Brain microvascular endothelial cell (primary cell): ENCODE data around the gene HIVEP3.

ENCODE experiments used
- DNase-seq: peaks from one replicate; pipeline ENCODE4 v3.0.0-alpha.2; 2020
- H3K27ac ChIP-seq: fragments of 250-450 bp; sonication (Bioruptor Pico); 2 replicates; pipeline ENCODE4 v1.5.1; 2020; ENCODE audit warnings: mild to moderate bottlenecking, moderate library complexity
- H3K27me3 ChIP-seq: fragments of 250-450 bp; sonication (Bioruptor Pico); replicated peaks from 2 replicates; pipeline ENCODE4 v1.5.1; 2020; ENCODE audit warnings: mild to moderate bottlenecking
- H3K36me3 ChIP-seq: fragments of 250-450 bp; sonication (Bioruptor Pico); replicated peaks from 2 replicates; pipeline ENCODE4 v1.5.1; 2020; ENCODE audit warnings: mild to moderate bottlenecking
- H3K4me3 ChIP-seq: 2 replicates; pipeline ENCODE4 v1.5.1; 2011; ENCODE audit warnings: low read depth, mild to moderate bottlenecking, control low read depth, low read length, moderate library complexity
- in situ Hi-C: cut with HindIII; loops from 2 replicates; pipeline ENCODE4 v1.10.0; 2017; ENCODE audit warnings: low sequenced_read_pairs, low pct_ligation_motif_present
- TF ChIP-seq, protein P1 (sequence below): IDR thresholded peaks from 2 replicates; pipeline ENCODE4 v1.5.1; 2011; ENCODE audit warnings: low read depth, mild to moderate bottlenecking, moderate library complexity, low read length, control low read depth, inconsistent platforms; ENCODE audit errors: missing control alignments

The HIVEP3 gene

DNA sequence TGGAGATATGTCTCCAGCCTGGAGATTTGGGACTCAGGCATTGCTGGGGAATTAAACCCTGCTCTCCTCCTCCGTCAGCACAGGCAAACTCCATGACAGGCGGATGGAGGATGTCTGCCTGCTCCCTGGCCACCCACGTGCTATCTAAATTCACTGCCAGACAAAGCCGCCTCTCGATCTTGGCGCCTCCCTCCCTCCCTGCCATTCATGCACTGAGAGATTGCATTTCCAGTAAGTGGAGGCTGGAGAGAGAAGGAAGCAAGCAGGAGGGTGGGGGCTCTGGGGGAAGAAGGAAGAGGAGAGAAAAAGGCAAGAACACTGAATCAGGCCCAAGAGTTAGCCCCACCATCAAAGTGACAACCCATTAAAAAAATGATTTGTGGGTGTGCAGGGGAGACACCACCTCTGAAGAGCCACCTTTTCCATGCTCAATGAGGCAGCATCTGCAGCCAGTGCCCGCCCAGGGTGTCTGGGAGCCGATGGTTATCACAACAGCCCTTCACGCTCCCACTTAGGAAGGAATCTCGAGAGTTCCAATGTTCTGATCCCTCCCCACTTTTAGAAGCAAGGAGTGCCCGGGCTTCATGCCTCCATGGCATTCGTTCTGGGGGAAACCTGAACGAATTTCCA is 183.0 kb downstream of the HIVEP3 start:
- Histone ChIP-seq H3K36me3 (no peaks in the 10 kb centered on the region), H3K4me3 (no peak overlapping the region), H3K27ac (no peak overlapping the region), H3K27me3 (no peaks in the 10 kb centered on the region)
- TF ChIP-seq, protein P1, sequence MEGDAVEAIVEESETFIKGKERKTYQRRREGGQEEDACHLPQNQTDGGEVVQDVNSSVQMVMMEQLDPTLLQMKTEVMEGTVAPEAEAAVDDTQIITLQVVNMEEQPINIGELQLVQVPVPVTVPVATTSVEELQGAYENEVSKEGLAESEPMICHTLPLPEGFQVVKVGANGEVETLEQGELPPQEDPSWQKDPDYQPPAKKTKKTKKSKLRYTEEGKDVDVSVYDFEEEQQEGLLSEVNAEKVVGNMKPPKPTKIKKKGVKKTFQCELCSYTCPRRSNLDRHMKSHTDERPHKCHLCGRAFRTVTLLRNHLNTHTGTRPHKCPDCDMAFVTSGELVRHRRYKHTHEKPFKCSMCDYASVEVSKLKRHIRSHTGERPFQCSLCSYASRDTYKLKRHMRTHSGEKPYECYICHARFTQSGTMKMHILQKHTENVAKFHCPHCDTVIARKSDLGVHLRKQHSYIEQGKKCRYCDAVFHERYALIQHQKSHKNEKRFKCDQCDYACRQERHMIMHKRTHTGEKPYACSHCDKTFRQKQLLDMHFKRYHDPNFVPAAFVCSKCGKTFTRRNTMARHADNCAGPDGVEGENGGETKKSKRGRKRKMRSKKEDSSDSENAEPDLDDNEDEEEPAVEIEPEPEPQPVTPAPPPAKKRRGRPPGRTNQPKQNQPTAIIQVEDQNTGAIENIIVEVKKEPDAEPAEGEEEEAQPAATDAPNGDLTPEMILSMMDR: no peak
- in situ Hi-C loops: no loop called here
- DNase-seq: no peak

DNA sequence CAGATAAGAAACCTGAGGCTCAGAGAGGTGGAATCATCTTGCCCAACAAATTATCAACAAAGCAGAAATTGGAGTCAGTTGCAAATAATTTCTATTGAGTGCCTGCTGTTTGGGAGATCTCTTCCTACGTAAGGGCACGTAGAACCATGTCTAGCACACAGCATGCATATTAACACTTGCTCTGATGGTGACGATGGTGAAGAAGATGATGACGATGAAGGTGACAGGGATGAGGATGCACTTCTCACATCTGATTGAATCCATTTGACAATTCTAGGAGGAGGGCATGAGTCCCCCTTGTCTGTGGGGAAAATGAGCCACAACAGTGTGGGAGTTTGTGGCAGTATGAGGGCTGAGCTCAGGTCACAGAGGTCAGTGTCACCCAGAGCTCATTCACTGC is 183.6 kb downstream of the HIVEP3 start:
- DNase-seq: no peak
- TF ChIP-seq, protein P1: no peak
- Histone ChIP-seq H3K27me3 (no peaks in the 10 kb centered on the region), H3K27ac (no peak overlapping the region), H3K4me3 (no peak overlapping the region), H3K36me3 (no peaks in the 10 kb centered on the region)
- in situ Hi-C loops: no loop called here

DNA sequence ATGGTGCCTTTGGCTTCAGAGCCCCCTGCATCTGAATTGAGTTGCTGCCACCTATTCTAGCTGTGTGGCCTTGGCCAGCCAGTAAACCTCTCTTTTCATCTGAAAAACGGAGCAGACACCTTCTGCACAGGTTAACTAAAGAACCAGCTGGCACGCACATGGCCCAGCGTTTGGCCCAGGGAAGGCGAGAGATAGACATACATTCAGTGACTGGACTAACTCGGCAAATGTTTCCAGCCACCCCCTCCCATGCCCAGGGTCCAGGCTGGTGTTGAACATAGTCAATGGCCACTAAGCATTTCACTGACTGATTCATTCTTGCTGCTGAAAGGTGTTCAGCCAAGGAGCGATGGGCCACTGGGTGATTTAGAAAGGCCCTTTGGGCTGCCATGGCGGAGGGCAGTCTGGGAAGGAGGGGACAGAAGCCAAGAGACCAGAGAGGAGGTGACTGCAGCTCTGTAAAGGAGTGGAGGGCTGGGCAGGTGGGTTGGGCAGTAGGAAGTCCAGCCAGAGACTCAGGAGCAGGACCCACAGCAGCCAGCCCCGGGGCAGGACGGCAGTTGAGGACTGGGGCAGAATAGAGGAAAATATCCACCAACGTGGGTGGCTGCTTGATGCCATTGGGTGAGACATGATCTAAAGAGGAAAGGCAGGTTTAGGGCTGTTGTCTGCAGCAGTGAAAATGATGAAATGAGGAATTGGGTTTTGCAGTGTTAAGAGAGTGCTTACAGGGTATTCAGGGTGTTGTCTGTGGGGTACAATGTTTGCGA is 184.3 kb downstream of the HIVEP3 start:
- Histone ChIP-seq H3K4me3 (no peak overlapping the region), H3K36me3 (no peaks in the 10 kb centered on the region), H3K27me3 (no peaks in the 10 kb centered on the region), H3K27ac (no peak overlapping the region)
- in situ Hi-C loops: no loop called here
- no peak for DNase-seq
- TF ChIP-seq, protein P1: no peak

DNA sequence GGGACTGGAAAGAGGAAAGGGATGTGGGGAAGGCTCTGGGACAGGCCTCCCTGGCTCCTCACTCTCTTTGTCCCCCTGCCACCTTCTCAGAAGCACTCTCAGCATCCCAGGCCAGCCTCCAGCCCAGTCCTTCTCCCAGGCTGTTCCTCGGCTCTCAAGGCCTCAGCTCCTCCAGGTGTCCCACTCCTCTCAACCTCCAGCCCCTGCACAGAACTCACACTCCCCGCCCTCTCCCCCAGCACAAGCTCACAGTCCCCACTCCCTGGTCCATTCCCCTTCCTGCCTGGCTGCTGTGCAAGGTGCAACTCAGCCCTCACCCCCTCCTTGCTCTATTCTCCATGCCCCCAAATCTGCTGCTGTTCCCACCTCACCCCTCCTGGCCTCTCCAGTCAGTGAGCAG is 185.0 kb downstream of the HIVEP3 start:
- H3K27me3 ChIP-seq: no peaks in the 10 kb centered on the region
- in situ Hi-C loops: no loop called here

DNA sequence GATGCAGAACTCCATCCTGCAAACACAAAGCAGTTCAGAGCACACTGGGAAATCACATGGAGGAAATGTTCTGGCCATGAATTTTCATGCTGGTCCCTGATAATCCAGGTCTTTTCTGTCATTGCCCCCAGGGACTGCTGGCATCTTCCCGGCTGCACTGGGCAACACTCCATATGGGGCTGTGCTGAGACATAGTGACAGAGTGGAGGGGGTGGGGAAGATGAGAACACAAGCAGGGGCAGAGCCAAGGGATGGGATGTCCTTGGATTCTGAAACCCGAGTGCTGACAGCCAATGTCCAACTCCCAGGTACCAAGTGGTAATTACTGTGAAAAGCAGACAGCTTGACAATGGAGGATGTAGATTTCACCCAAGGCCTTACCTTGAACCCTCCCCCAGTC is 185.7 kb downstream of the HIVEP3 start:
- DNase-seq: no peak
- Histone ChIP-seq H3K36me3 (no peaks in the 10 kb centered on the region), H3K4me3 (no peak overlapping the region), H3K27me3 (no peaks in the 10 kb centered on the region), H3K27ac (no peak overlapping the region)
- in situ Hi-C loops: no loop called here
- TF ChIP-seq, protein P1: no peak

More for the DNA sequence above, 185.0 kb downstream of the HIVEP3 start:
- Histone ChIP-seq H3K4me3 (no peak overlapping the region), H3K27ac (no peak overlapping the region), H3K36me3 (no peaks in the 10 kb centered on the region)
- no peak for DNase-seq
- TF ChIP-seq, protein P1: no peak
